Keratinocyte (primary cell): ENCODE results near the gene PPP1R3F. TPM values are rescaled to one million over a fixed set of nuclear protein-coding genes. Genes with fewer than 3 reads are reported as not detected.

ENCODE experiments used
- DNase-seq: peaks from one replicate; pipeline ENCODE4 v3.0.0-alpha.2; 2011; ENCODE audit warnings: low read depth, missing footprints, low spot score
- FAIRE-seq: peaks from 2 replicates; lab custom pipeline; 2011; peaks lifted over from hg19 to GRCh38; lab: Jason Lieb, UNC
- H2AFZ ChIP-seq: 2 replicates; pipeline ENCODE4 v1.6.0; 2012; ENCODE audit warnings: low read length, control low read depth, inconsistent platforms; ENCODE audit not compliant: control insufficient read depth
- H3K27ac ChIP-seq: 2 replicates; pipeline ENCODE4 v1.5.1; 2011; ENCODE audit warnings: low read length; ENCODE audit not compliant: control insufficient read depth, insufficient read depth
- H3K27me3 ChIP-seq: 3 replicates; pipeline ENCODE4 v1.6.0; 2011; ENCODE audit warnings: low read length; ENCODE audit not compliant: control insufficient read depth, insufficient read depth; ENCODE audit errors: extremely low read depth
- H3K36me3 ChIP-seq, 2 experiments: 2 replicates in 1 of 2; 3 replicates in 1 of 2; pipeline ENCODE4 v1.5.1; 2011; ENCODE audit warnings: low read length in 2 of 2, mild to moderate bottlenecking in 1 of 2; ENCODE audit not compliant: control insufficient read depth in 2 of 2, insufficient read depth in 2 of 2; ENCODE audit errors: extremely low read depth in 1 of 2
- H3K4me1 ChIP-seq: 3 replicates; pipeline ENCODE4 v1.5.1; 2011; ENCODE audit warnings: low read length; ENCODE audit not compliant: control insufficient read depth, insufficient read depth; ENCODE audit errors: extremely low read depth
- H3K4me2 ChIP-seq: 3 replicates; pipeline ENCODE4 v1.6.0; 2011; ENCODE audit warnings: low read depth, low read length; ENCODE audit not compliant: control insufficient read depth, insufficient read depth; ENCODE audit errors: extremely low read depth
- H3K4me3 ChIP-seq, 3 experiments: fragments of 200-600 bp in 1 of 3; sonication (generic) in 1 of 3; 2 replicates in 2 of 3; 3 replicates in 1 of 3; pipeline ENCODE4 v1.5.1; 2011 to 2016; ENCODE audit warnings: low read length in 3 of 3, mild to moderate bottlenecking in 3 of 3, control low read depth in 2 of 3, inconsistent platforms in 1 of 3, low read depth in 1 of 3, mixed read lengths in 1 of 3, mixed run types in 1 of 3, moderate library complexity in 1 of 3; ENCODE audit not compliant: control insufficient read depth in 2 of 3, insufficient read depth in 2 of 3; ENCODE audit errors: extremely low read depth in 1 of 3
- H3K79me2 ChIP-seq: 2 replicates; pipeline ENCODE4 v1.6.0; 2012; ENCODE audit warnings: low read length; ENCODE audit not compliant: control insufficient read depth, insufficient read depth
- H3K9ac ChIP-seq: 3 replicates; pipeline ENCODE4 v1.6.0; 2011; ENCODE audit warnings: low read length; ENCODE audit not compliant: control insufficient read depth, insufficient read depth; ENCODE audit errors: extremely low read depth
- H3K9me1 ChIP-seq: 3 replicates; pipeline ENCODE4 v1.6.0; 2011; ENCODE audit warnings: low read length; ENCODE audit not compliant: control insufficient read depth, insufficient read depth; ENCODE audit errors: extremely low read depth
- H3K9me3 ChIP-seq: 2 replicates; pipeline ENCODE4 v1.5.1; 2012; ENCODE audit warnings: low read depth, low read length; ENCODE audit not compliant: control insufficient read depth
- H4K20me1 ChIP-seq: 3 replicates; pipeline ENCODE4 v1.6.0; 2011; ENCODE audit warnings: low read length; ENCODE audit not compliant: control insufficient read depth, insufficient read depth; ENCODE audit errors: extremely low read depth
- EZH2 ChIP-seq: IDR thresholded peaks from one replicate; pipeline ENCODE4 v1.6.1; 2012; ENCODE audit warnings: inconsistent platforms, mild to moderate bottlenecking, low read length, moderate library complexity
- dilution Hi-C: fragments of 300-500 bp; cut with MboI; formaldehyde crosslinking; loops from one replicate; pipeline ENCODE4 v1.7.0; 2020; ENCODE audit warnings: low sequenced_read_pairs; ENCODE audit not compliant: extremely low pct_ligation_motif_present
- polyA plus RNA-seq, 5 experiments: library from polyadenylated mRNA; depleted of rRNA in 3 of 5; stranded (reverse) in 3 of 5; stranded (forward) in 1 of 5; unstranded in 1 of 5; fragments of >200 nt; gene quantifications; 1 replicate in 1 of 5; 2 replicates in 3 of 5; 3 replicates in 1 of 5; pipeline versions ENCODE4 v1.2.1 to v1.2.3, GENCODE V29; 2011 to 2012; ENCODE audit warnings: missing spikeins in 2 of 5, low read depth in 1 of 5, low replicate concordance in 1 of 5
- TF ChIP-seq, protein P1 (sequence below), 3 experiments: IDR thresholded peaks in 1 of 3; conservative IDR thresholded peaks in 1 of 3; optimal IDR thresholded peaks in 1 of 3; 2 replicates in 2 of 3; 3 replicates in 1 of 3; pipeline versions ENCODE3 to v1.5.1; 2011; ENCODE audit warnings: low read length in 3 of 3, mild to moderate bottlenecking in 3 of 3, moderate library complexity in 2 of 3, control low read depth in 1 of 3, inconsistent platforms in 1 of 3; ENCODE audit not compliant: insufficient read depth in 2 of 3; ENCODE audit errors: extremely low read depth in 1 of 3

Gene PPP1R3F
- polyA plus RNA-seq, 1 donor (not counting 4 experiments of a cell fraction or from before 2014, with no cell fraction given), result 0.29 TPM

DNA sequence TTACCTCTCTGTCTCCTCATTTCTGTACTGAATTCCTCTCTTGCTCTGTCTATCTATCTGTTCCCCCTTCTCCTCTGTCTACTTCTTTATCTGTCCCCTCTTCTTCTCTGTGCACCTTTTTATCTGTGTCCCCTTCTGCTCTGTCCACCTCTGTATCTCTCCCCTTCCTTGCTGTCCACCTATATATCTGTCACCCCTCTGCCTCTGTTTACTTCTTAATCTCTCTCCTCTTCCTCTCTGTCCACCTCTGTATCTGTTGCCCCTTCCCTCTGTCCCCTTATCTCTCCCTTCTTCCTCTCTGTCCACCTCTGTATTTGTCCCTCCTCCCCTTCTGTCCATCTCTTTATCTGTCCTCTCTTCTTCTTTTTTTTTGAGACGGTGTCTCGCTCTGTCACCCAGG, 25.4 kb upstream of the PPP1R3F start:
- H3K9ac ChIP-seq, result no peak overlapping the region
- H3K9me3 ChIP-seq, result peaks cover 2% of the 10 kb centered on the region
- no peaks in the 10 kb centered on the region for H4K20me1 ChIP-seq
- H3K4me1 ChIP-seq, result peaks cover 4% of the 10 kb centered on the region
- TF ChIP-seq, protein P1, sequence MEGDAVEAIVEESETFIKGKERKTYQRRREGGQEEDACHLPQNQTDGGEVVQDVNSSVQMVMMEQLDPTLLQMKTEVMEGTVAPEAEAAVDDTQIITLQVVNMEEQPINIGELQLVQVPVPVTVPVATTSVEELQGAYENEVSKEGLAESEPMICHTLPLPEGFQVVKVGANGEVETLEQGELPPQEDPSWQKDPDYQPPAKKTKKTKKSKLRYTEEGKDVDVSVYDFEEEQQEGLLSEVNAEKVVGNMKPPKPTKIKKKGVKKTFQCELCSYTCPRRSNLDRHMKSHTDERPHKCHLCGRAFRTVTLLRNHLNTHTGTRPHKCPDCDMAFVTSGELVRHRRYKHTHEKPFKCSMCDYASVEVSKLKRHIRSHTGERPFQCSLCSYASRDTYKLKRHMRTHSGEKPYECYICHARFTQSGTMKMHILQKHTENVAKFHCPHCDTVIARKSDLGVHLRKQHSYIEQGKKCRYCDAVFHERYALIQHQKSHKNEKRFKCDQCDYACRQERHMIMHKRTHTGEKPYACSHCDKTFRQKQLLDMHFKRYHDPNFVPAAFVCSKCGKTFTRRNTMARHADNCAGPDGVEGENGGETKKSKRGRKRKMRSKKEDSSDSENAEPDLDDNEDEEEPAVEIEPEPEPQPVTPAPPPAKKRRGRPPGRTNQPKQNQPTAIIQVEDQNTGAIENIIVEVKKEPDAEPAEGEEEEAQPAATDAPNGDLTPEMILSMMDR (optimal IDR thresholded peaks at IDR 0.05 in 1 of 3, IDR thresholded peaks at IDR 0.05 in 1 of 3, conservative IDR thresholded peaks at IDR 0.05 in 1 of 3; ENCODE audit: extremely low read depth in 1 of 3, insufficient read depth in 2 of 3, low read length in 3 of 3), result no peak
- TF ChIP-seq EZH2, result no peak
- FAIRE-seq, result no peak
- no peaks in the 10 kb centered on the region for H3K9me1 ChIP-seq
- H3K4me3 ChIP-seq, result no peak overlapping the region
- H3K27ac ChIP-seq, result no peak overlapping the region
- H2AFZ ChIP-seq, result no peak overlapping the region
- DNase-seq, result no peak
- no peaks in the 10 kb centered on the region for H3K27me3 ChIP-seq
- H3K4me2 ChIP-seq, result no peak overlapping the region
- dilution Hi-C loops, result no loop called here
- H3K36me3 ChIP-seq, result peaks cover 4 to 5% of the 10 kb centered on the region in 2 experiments
- no peaks in the 10 kb centered on the region for H3K79me2 ChIP-seq

DNA sequence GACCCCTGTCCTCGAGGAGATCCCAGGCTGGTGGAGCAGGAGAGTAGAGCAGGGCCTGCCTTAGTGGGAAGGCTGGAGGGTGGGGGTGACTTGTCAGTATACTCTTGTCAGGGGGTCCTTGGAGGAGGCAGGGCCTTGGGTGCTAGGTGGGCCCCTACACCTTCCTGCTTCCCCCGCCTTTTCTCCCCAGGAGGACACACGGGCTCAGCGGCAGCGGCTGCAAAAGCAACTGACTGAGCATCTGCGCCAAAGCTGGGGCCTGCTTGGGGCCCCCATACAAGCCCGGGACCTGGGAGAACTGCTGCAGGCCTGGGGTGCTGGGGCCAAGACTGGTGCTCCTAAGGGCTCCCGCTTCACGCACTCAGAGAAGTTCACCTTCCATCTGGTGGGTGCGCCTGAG, 23.1 kb upstream of the PPP1R3F start:
- H3K9me3 ChIP-seq, result peaks cover 2% of the 10 kb centered on the region
- peaks cover 3 to 4% of the 10 kb centered on the region in 2 experiments for H3K36me3 ChIP-seq
- H2AFZ ChIP-seq, result no peak overlapping the region
- H3K4me2 ChIP-seq, result no peak overlapping the region
- no peaks in the 10 kb centered on the region for H3K9me1 ChIP-seq
- no peak for TF ChIP-seq EZH2
- TF ChIP-seq, protein P1 (optimal IDR thresholded peaks at IDR 0.05 in 1 of 3, IDR thresholded peaks at IDR 0.05 in 1 of 3, conservative IDR thresholded peaks at IDR 0.05 in 1 of 3; ENCODE audit: extremely low read depth in 1 of 3, insufficient read depth in 2 of 3, low read length in 3 of 3), result no peak
- H3K4me3 ChIP-seq, result no peak overlapping the region
- no peak overlapping the region for H3K9ac ChIP-seq
- dilution Hi-C loops, result no loop called here
- FAIRE-seq (no peak), DNase-seq (no peak)
- H3K27me3 ChIP-seq, result no peaks in the 10 kb centered on the region
- no peaks in the 10 kb centered on the region for H3K79me2 ChIP-seq
- no peak overlapping the region for H3K27ac ChIP-seq
- H3K4me1 ChIP-seq, result peaks cover 4% of the 10 kb centered on the region
- no peaks in the 10 kb centered on the region for H4K20me1 ChIP-seq
